ENCODE results near the gene COPS9. TPM values are rescaled to one million over a fixed set of nuclear protein-coding genes. Genes with fewer than 3 reads are reported as not detected.

Gene COPS9
- polyA plus RNA-seq, 1 donor (not counting 4 experiments of a cell fraction or from before 2014, with no cell fraction given): 399 TPM

DNA sequence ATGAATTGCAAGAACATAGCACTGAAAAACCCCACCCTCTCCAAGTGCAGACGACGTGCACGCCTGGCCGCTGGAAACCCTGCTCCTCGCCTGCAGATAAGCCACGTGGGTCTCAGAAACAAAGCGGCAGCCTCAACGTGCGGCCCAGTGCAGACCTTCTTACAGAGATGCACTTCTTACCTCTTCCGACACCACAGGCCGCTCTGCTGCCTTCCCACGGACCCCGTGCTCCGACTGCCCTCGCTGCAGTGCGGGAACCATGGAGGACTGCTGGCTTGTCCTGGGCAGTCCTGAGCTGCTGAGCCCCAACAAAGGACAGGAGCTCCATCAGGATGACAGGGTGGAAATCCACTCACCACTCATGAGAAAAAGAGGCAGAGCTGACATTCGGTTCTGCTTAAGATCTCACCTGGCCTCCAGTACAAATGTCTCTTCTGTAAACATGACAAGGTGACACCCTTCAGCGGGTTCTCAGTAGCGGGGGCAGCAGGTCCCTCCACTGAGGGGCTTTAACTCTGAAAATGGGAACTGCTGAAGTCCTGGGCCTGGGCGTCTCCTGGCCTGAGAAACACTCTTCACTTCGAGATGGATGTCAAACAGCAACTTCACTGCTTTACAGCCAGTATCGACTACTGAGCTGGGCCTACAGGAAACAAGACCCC, 6.2 kb downstream of the COPS9 start:
- Histone ChIP-seq H3K36me3 (ENCODE audit: control insufficient read depth in 2 of 2, extremely low read depth in 1 of 2, insufficient read depth in 2 of 2, low read length in 2 of 2) (peaks cover 37 to 41% of the 10 kb centered on the region in 2 experiments), H3K9ac (ENCODE audit: control insufficient read depth, extremely low read depth, insufficient read depth, low read length) (no peak overlapping the region), H3K4me2 (ENCODE audit: control insufficient read depth, extremely low read depth, insufficient read depth, low read depth, low read length) (no peak overlapping the region), H3K27me3 (ENCODE audit: control insufficient read depth, extremely low read depth, insufficient read depth, low read length) (no peaks in the 10 kb centered on the region), H2AFZ (ENCODE audit: control insufficient read depth, low read length) (no peak overlapping the region), H3K4me3 (ENCODE audit: control insufficient read depth in 2 of 3, extremely low read depth in 1 of 3, insufficient read depth in 2 of 3, low read depth in 1 of 3, low read length in 3 of 3) (no peak overlapping the region), H4K20me1 (ENCODE audit: control insufficient read depth, extremely low read depth, insufficient read depth, low read length) (no peaks in the 10 kb centered on the region), H3K9me1 (ENCODE audit: control insufficient read depth, extremely low read depth, insufficient read depth, low read length) (peaks cover 3% of the 10 kb centered on the region), H3K9me3 (ENCODE audit: control insufficient read depth, low read depth, low read length) (no peaks in the 10 kb centered on the region), H3K27ac (ENCODE audit: control insufficient read depth, insufficient read depth, low read length) (no peak overlapping the region), H3K79me2 (ENCODE audit: control insufficient read depth, insufficient read depth, low read length) (peaks cover 17% of the 10 kb centered on the region), H3K4me1 (ENCODE audit: control insufficient read depth, extremely low read depth, insufficient read depth, low read length) (peaks cover 6% of the 10 kb centered on the region)
- FAIRE-seq (no peak), DNase-seq (ENCODE audit: low read depth, low spot score) (no peak)
- TF ChIP-seq, protein P1, sequence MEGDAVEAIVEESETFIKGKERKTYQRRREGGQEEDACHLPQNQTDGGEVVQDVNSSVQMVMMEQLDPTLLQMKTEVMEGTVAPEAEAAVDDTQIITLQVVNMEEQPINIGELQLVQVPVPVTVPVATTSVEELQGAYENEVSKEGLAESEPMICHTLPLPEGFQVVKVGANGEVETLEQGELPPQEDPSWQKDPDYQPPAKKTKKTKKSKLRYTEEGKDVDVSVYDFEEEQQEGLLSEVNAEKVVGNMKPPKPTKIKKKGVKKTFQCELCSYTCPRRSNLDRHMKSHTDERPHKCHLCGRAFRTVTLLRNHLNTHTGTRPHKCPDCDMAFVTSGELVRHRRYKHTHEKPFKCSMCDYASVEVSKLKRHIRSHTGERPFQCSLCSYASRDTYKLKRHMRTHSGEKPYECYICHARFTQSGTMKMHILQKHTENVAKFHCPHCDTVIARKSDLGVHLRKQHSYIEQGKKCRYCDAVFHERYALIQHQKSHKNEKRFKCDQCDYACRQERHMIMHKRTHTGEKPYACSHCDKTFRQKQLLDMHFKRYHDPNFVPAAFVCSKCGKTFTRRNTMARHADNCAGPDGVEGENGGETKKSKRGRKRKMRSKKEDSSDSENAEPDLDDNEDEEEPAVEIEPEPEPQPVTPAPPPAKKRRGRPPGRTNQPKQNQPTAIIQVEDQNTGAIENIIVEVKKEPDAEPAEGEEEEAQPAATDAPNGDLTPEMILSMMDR (optimal IDR thresholded peaks at IDR 0.05 in 1 of 3, IDR thresholded peaks at IDR 0.05 in 1 of 3, conservative IDR thresholded peaks at IDR 0.05 in 1 of 3; ENCODE audit: extremely low read depth in 1 of 3, insufficient read depth in 2 of 3, low read length in 3 of 3): no peak
- dilution Hi-C loops (cut with MboI; ENCODE audit: extremely low pct_ligation_motif_present, low sequenced_read_pairs): no loop called here

DNA sequence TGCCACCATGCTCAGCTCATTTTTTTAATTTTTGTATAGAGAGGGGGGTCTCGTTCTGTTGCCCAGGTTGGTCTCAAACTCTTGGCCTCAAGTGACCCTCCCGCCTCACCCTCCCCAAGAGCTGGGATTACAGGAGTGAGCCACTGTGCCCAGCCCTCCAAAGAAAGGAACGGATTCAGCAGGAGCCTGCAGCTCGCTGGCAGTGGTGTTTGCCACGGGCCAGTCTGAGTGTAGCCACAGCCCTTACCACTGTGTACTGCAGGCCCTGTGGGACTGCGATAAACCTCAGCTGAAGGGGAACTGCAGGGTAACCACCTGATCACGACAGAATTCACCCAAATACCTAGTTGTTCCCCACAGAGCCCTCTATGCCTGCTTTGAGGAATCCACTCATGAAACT, 6.8 kb downstream of the COPS9 start:
- FAIRE-seq: no peak
- H3K4me1 ChIP-seq (ENCODE audit: control insufficient read depth, extremely low read depth, insufficient read depth, low read length): peaks cover under 1% of the 10 kb centered on the region
- no peaks in the 10 kb centered on the region for H3K9me1 ChIP-seq (ENCODE audit: control insufficient read depth, extremely low read depth, insufficient read depth, low read length)
- H3K4me2 ChIP-seq (ENCODE audit: control insufficient read depth, extremely low read depth, insufficient read depth, low read depth, low read length): no peak overlapping the region
- no peaks in the 10 kb centered on the region for H3K27me3 ChIP-seq (ENCODE audit: control insufficient read depth, extremely low read depth, insufficient read depth, low read length)
- peaks cover 37 to 41% of the 10 kb centered on the region in 2 experiments for H3K36me3 ChIP-seq (ENCODE audit: control insufficient read depth in 2 of 2, extremely low read depth in 1 of 2, insufficient read depth in 2 of 2, low read length in 2 of 2)
- H3K9ac ChIP-seq (ENCODE audit: control insufficient read depth, extremely low read depth, insufficient read depth, low read length): no peak overlapping the region
- DNase-seq (ENCODE audit: low read depth, low spot score): no peak
- dilution Hi-C loops (cut with MboI; ENCODE audit: extremely low pct_ligation_motif_present, low sequenced_read_pairs): no loop called here
- H3K27ac ChIP-seq (ENCODE audit: control insufficient read depth, insufficient read depth, low read length): no peak overlapping the region
- no peak overlapping the region for H2AFZ ChIP-seq (ENCODE audit: control insufficient read depth, low read length)
- no peak overlapping the region for H3K4me3 ChIP-seq (ENCODE audit: control insufficient read depth in 2 of 3, extremely low read depth in 1 of 3, insufficient read depth in 2 of 3, low read depth in 1 of 3, low read length in 3 of 3)
- TF ChIP-seq, protein P1 (optimal IDR thresholded peaks at IDR 0.05 in 1 of 3, IDR thresholded peaks at IDR 0.05 in 1 of 3, conservative IDR thresholded peaks at IDR 0.05 in 1 of 3; ENCODE audit: extremely low read depth in 1 of 3, insufficient read depth in 2 of 3, low read length in 3 of 3): no peak
- TF ChIP-seq EZH2 (IDR thresholded peaks at IDR 0.05; ENCODE audit: low read length): no peak
- no peaks in the 10 kb centered on the region for H3K9me3 ChIP-seq (ENCODE audit: control insufficient read depth, low read depth, low read length)
- H3K79me2 ChIP-seq (ENCODE audit: control insufficient read depth, insufficient read depth, low read length): peaks cover 11% of the 10 kb centered on the region
- H4K20me1 ChIP-seq (ENCODE audit: control insufficient read depth, extremely low read depth, insufficient read depth, low read length): no peaks in the 10 kb centered on the region

Data from keratinocyte (primary cell).